A673 (cell line): ENCODE measurements around the gene KISS1R. TPM values are rescaled to one million over a fixed set of nuclear protein-coding genes. Genes with fewer than 3 reads are reported as not detected.
"Not testable (repeated sequence)": the region's sequence is repeated elsewhere in the genome, so short reads cannot be mapped to it uniquely, and the experiment has no call there.

Experiments
- BruUV-seq: library from RNA; stranded (reverse); fragments of 400-500 nt; replicated peaks from 2 replicates; lab custom pipeline; 2021; lab: Mats Ljungman, UMichigan
- CTCF ChIA-PET: fragments of 300-600 bp; sonication (Branson Sonifier 250); formaldehyde crosslinking; loops from one replicate; lab custom pipeline; 2022; ENCODE audit warnings: antibody characterized with exemption; lab: Charles Lee
- POLR2A ChIA-PET: fragments of 300-600 bp; sonication (Branson Sonifier 250); formaldehyde crosslinking; loops from one replicate; lab custom pipeline; 2022; ENCODE audit warnings: antibody characterized with exemption; ENCODE audit not compliant: low non-redundant PET; lab: Charles Lee
- DNase-seq: peaks from one replicate; pipeline ENCODE4 v3.0.0-alpha.2; 2015; ENCODE audit warnings: low spot score
- H3K27ac ChIP-seq: fragments of 200-600 bp; sonication (generic); 2 replicates; pipeline ENCODE4 v1.5.1; 2016; ENCODE audit warnings: mixed run types, low read depth, mild to moderate bottlenecking, mixed read lengths, antibody characterized with exemption, low read length; ENCODE audit not compliant: poor library complexity, severe bottlenecking
- H3K27me3 ChIP-seq: fragments of 200-600 bp; sonication (generic); replicated peaks from 2 replicates; pipeline ENCODE4 v1.6.1; 2017; ENCODE audit warnings: mixed run types, low read depth, mild to moderate bottlenecking, mixed read lengths, antibody characterized with exemption, low read length; ENCODE audit not compliant: insufficient read depth, poor library complexity
- H3K36me3 ChIP-seq: fragments of 200-600 bp; sonication (generic); 2 replicates; pipeline ENCODE4 v1.6.1; 2016; ENCODE audit warnings: mixed run types, mild to moderate bottlenecking, mixed read lengths, antibody characterized with exemption, low read length; ENCODE audit not compliant: insufficient read depth, poor library complexity, severe bottlenecking
- H3K4me1 ChIP-seq: fragments of 200-600 bp; sonication (generic); 2 replicates; pipeline ENCODE4 v1.6.1; 2017; ENCODE audit warnings: mixed run types, mild to moderate bottlenecking, mixed read lengths, antibody characterized with exemption, low read length; ENCODE audit not compliant: insufficient read depth, poor library complexity, severe bottlenecking
- H3K4me3 ChIP-seq: fragments of 200-600 bp; sonication (generic); 2 replicates; pipeline ENCODE4 v1.5.1; 2016; ENCODE audit warnings: low read depth, mixed run types, mild to moderate bottlenecking, mixed read lengths, low read length; ENCODE audit not compliant: poor library complexity, severe bottlenecking
- H3K9me3 ChIP-seq: fragments of 200-600 bp; sonication (generic); 2 replicates; pipeline ENCODE4 v1.6.1; 2016; ENCODE audit warnings: mixed run types, low read depth, mild to moderate bottlenecking, mixed read lengths, antibody characterized with exemption, low read length; ENCODE audit not compliant: poor library complexity, severe bottlenecking
- CTCF ChIP-seq: fragments of 300-800, 200-600 bp; sonication (generic); conservative IDR thresholded peaks from 2 replicates; pipeline ENCODE4 v1.5.1; 2017; ENCODE audit warnings: low read depth, mild to moderate bottlenecking, antibody characterized with exemption, low read length, moderate library complexity, mixed read lengths
- EZH2 ChIP-seq: fragments of 200-600 bp; sonication (generic); IDR thresholded peaks from 2 replicates; pipeline ENCODE4 v1.6.1; 2017; ENCODE audit warnings: borderline replicate concordance, low read depth, mild to moderate bottlenecking, mixed read lengths, antibody characterized with exemption, low read length; ENCODE audit not compliant: poor library complexity, severe bottlenecking
- intact Hi-C: fragments of 100-400 bp; cut with micrococcal nuclease; formaldehyde crosslinking; loops from one replicate; pipeline ENCODE4 v1.10.0; 2022; ENCODE audit not compliant: unreplicated experiment
- total RNA-seq: library from RNA; stranded (reverse); gene quantifications from 2 replicates; pipeline ENCODE4 v1.2.3, GENCODE V29; 2021

The KISS1R gene
- total RNA-seq, 1 experiment from 2014 or later = not detected

GRCh38 chr19:956766-957440 lies 39.8 kb downstream of the KISS1R start:
- TF ChIP-seq EZH2 (no peak), CTCF (no peak)
- Histone ChIP-seq H3K4me1 (peaks cover 18% of the 10 kb centered on the region), H3K36me3 (no peaks in the 10 kb centered on the region), H3K9me3 (no peaks in the 10 kb centered on the region), H3K4me3 (no peak overlapping the region), H3K27me3 (no peaks in the 10 kb centered on the region), H3K27ac (no peak overlapping the region)
- peak; percentile 61 for DNase-seq
- no TSS peak for BruUV-seq
- CTCF ChIA-PET = no interaction called here
- intact Hi-C loops = no loop called here
- POLR2A ChIA-PET = interaction anchor here (0.7 kb wide), 1 partner anchor 21 kb away, joined by 11 read pairs; no protein-coding TSS in a partner anchor

DNA sequence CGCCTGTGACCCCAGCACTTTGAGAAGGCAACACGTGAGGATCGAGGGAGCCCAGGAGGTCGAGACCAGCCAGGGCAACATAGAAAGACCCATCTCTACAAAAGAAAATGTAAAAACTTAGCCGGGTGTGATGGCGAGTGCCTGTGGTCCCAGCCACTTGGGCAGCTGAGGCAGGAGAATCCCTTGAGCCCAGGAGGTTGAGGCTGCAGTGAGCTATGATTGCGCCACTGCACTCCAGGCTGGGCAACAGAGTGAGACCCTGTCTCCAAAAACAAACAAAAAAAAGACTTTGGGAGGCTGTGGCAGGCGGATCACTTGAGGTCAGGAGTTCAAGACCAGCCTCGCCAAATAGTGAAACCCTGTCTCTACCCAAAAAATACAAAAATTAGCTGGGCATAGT lies 40.4 kb downstream of the KISS1R start:
- DNase-seq, intact Hi-C loops, H3K36me3 ChIP-seq, BruUV-seq, CTCF ChIA-PET, H3K27me3 ChIP-seq, H3K4me3 ChIP-seq, H3K9me3 ChIP-seq, H3K27ac ChIP-seq: not testable (repeated sequence)
- POLR2A ChIA-PET = interaction anchor here (0.7 kb wide), 1 partner anchor 20 kb away, joined by 11 read pairs; no protein-coding TSS in a partner anchor
- peaks cover 16% of the 10 kb centered on the region for H3K4me1 ChIP-seq

GRCh38 chr19:958967-959855 lies 42.1 kb downstream of the KISS1R start:
- no peak for TF ChIP-seq EZH2
- CTCF ChIA-PET = no interaction called here
- Histone ChIP-seq H3K36me3 (no peaks in the 10 kb centered on the region), H3K4me1 (peaks cover 8% of the 10 kb centered on the region), H3K4me3 (no peak overlapping the region), H3K9me3 (no peaks in the 10 kb centered on the region), H3K27me3 (no peaks in the 10 kb centered on the region), H3K27ac (no peak overlapping the region)
- DNase-seq = no peak
- no TSS peak for BruUV-seq
- intact Hi-C loops = no loop called here
- POLR2A ChIA-PET = no interaction called here

DNA sequence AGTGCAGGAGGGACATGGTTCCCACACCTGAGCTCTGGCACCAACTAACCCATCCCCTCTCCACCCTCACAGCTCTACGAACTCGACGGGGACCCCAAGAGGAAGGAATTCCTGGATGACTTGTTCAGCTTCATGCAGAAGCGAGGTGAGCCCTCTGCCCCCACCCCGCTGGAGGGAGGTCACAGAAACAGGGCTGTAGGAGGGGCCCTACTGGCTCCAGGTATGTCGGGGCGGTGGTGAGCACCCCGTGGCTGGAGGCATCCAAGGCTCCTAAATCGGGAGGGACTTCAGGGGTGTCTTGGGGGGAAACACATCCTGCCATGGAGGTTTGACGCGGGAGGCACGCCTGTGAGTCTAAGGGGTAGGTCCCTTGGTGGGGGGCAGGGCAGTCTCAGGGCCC lies 42.9 kb downstream of the KISS1R start:
- TF ChIP-seq EZH2 (no peak), CTCF (no peak)
- Histone ChIP-seq H3K4me1 (peaks cover 8% of the 10 kb centered on the region), H3K9me3 (no peaks in the 10 kb centered on the region), H3K4me3 (no peak overlapping the region), H3K27ac (no peak overlapping the region), H3K27me3 (no peaks in the 10 kb centered on the region), H3K36me3 (peaks cover 3% of the 10 kb centered on the region)
- intact Hi-C loops = no loop called here
- ChIA-PET POLR2A (no interaction called here), CTCF (no interaction called here)
- BruUV-seq = no TSS peak
- DNase-seq = no peak
